Neuronal stem cell (in vitro differentiated cells): Measurements from ENCODE around the gene FILIP1L.

Experiments
- DNase-seq: peaks from one replicate; pipeline ENCODE4 v3.0.0-alpha.2; 2013; ENCODE audit warnings: low spot score
- H2AFZ ChIP-seq: one replicate; pipeline ENCODE4 v1.6.1; 2013; ENCODE audit warnings: mild to moderate bottlenecking, low read length, inconsistent platforms
- H2AK5ac ChIP-seq: 2 replicates; pipeline ENCODE4 v1.6.1; 2013; ENCODE audit warnings: low read depth, mild to moderate bottlenecking, inconsistent platforms, low read length, moderate library complexity, mixed read lengths
- H2BK120ac ChIP-seq: 2 replicates; pipeline ENCODE4 v1.6.1; 2013; ENCODE audit warnings: low read depth, mild to moderate bottlenecking, inconsistent platforms, low read length, moderate library complexity, mixed read lengths
- H2BK12ac ChIP-seq: one replicate; pipeline ENCODE4 v1.6.1; 2013; ENCODE audit warnings: low read length, inconsistent platforms
- H2BK15ac ChIP-seq: 2 replicates; pipeline ENCODE4 v1.6.1; 2013; ENCODE audit warnings: mild to moderate bottlenecking, low read length, inconsistent platforms, mixed read lengths
- H2BK5ac ChIP-seq: one replicate; pipeline ENCODE4 v1.6.1; 2013; ENCODE audit warnings: inconsistent platforms, mild to moderate bottlenecking, low read length, moderate library complexity
- H3K14ac ChIP-seq: one replicate; pipeline ENCODE4 v1.6.1; 2013; ENCODE audit warnings: low read length, inconsistent platforms
- H3K18ac ChIP-seq: 2 replicates; pipeline ENCODE4 v1.6.1; 2013; ENCODE audit warnings: low read length, inconsistent platforms
- H3K23ac ChIP-seq: 2 replicates; pipeline ENCODE4 v1.6.1; 2013; ENCODE audit warnings: low read depth, mild to moderate bottlenecking, mixed read lengths, low read length, inconsistent platforms; ENCODE audit not compliant: poor library complexity
- H3K27ac ChIP-seq: replicated peaks from 3 replicates; pipeline ENCODE4 v1.5.1; 2013; ENCODE audit warnings: low read length, inconsistent platforms
- H3K27me3 ChIP-seq, 3 experiments: 2 replicates each; pipeline ENCODE4 v1.6.1; 2013; ENCODE audit warnings: low read length in 3 of 3, mild to moderate bottlenecking in 2 of 3, inconsistent platforms in 1 of 3, low read depth in 1 of 3, mixed read lengths in 1 of 3, moderate library complexity in 1 of 3; ENCODE audit not compliant: control insufficient read depth in 3 of 3, insufficient read depth in 3 of 3
- H3K36me3 ChIP-seq, 2 donors: replicated peaks in 1 of 2; 2 replicates each; pipeline ENCODE4 v1.6.1; 2013; ENCODE audit warnings: low read length in 2 of 2; ENCODE audit not compliant: control insufficient read depth in 2 of 2, insufficient read depth in 2 of 2
- H3K4ac ChIP-seq: 2 replicates; pipeline ENCODE4 v1.6.1; 2013; ENCODE audit warnings: inconsistent platforms, mild to moderate bottlenecking, low read length, moderate library complexity
- H3K4me1 ChIP-seq, 2 donors: 1 replicate in 1 of 2; 2 replicates in 1 of 2; pipeline ENCODE4 v1.6.1; 2013; ENCODE audit warnings: low read length in 2 of 2, low read depth in 1 of 2; ENCODE audit not compliant: control insufficient read depth in 2 of 2, insufficient read depth in 1 of 2
- H3K4me2 ChIP-seq: one replicate; pipeline ENCODE4 v1.6.1; 2013; ENCODE audit warnings: mild to moderate bottlenecking, low read length, inconsistent platforms; ENCODE audit not compliant: insufficient read depth, poor library complexity, severe bottlenecking
- H3K4me3 ChIP-seq, 2 donors: 2 replicates each; pipeline ENCODE4 v1.5.1; 2013; ENCODE audit warnings: low read length in 2 of 2, mild to moderate bottlenecking in 2 of 2, inconsistent platforms in 1 of 2, moderate library complexity in 1 of 2
- H3K79me1 ChIP-seq: one replicate; pipeline ENCODE4 v1.6.1; 2013; ENCODE audit warnings: low read depth, mild to moderate bottlenecking, inconsistent platforms, low read length, moderate library complexity
- H3K9ac ChIP-seq: one replicate; pipeline ENCODE4 v1.6.1; 2013; ENCODE audit warnings: mild to moderate bottlenecking, low read depth, low read length, inconsistent platforms; ENCODE audit not compliant: poor library complexity
- H3K9me3 ChIP-seq, 2 donors: replicated peaks in 1 of 2; 2 replicates each; pipeline versions ENCODE3 to v1.6.1; 2013; ENCODE audit warnings: low read length in 2 of 2, mild to moderate bottlenecking in 2 of 2, inconsistent platforms in 1 of 2, low read depth in 1 of 2, mixed read lengths in 1 of 2, moderate library complexity in 1 of 2; ENCODE audit not compliant: control insufficient read depth in 2 of 2, insufficient read depth in 1 of 2
- H4K8ac ChIP-seq: one replicate; pipeline ENCODE4 v1.6.1; 2013; ENCODE audit warnings: low read depth, mild to moderate bottlenecking, inconsistent platforms, low read length, moderate library complexity
- H4K91ac ChIP-seq: one replicate; pipeline ENCODE4 v1.6.1; 2013; ENCODE audit warnings: low read length, low read depth, mild to moderate bottlenecking, inconsistent platforms; ENCODE audit not compliant: poor library complexity
- WGBS, 2 donors: extraction: QIAGEN DNeasy Blood & Tissue Kit; methylation state at CpG; one replicate each; pipeline ENCODE4 v1.1.7; 2013; ENCODE audit warnings: missing lambda C conversion rate in 2 of 2, mixed read lengths in 1 of 2; ENCODE audit not compliant: insufficient read length in 2 of 2, insufficient replicate concordance in 1 of 2; ENCODE audit errors: extremely low coverage in 2 of 2; 5-methylcytosine and 5-hydroxymethylcytosine counted together

FILIP1L gene

GRCh38 chr3:99980606-99981005 is 133.7 kb downstream of the FILIP1L start:
- H2AK5ac ChIP-seq: no peak overlapping the region
- no peak overlapping the region for H4K91ac ChIP-seq
- no peak overlapping the region for H4K8ac ChIP-seq
- H3K79me1 ChIP-seq: peaks cover 1% of the 10 kb centered on the region
- H3K27me3 ChIP-seq: no peaks in the 10 kb centered on the region
- no peak for DNase-seq
- H3K4ac ChIP-seq: no peak overlapping the region
- no peak overlapping the region for H3K4me2 ChIP-seq
- no peak overlapping the region for H3K18ac ChIP-seq
- H2BK5ac ChIP-seq: no peak overlapping the region
- H2BK15ac ChIP-seq: no peak overlapping the region
- no peak overlapping the region for H2AFZ ChIP-seq
- no peak overlapping the region for H3K14ac ChIP-seq
- no peak overlapping the region for H2BK120ac ChIP-seq
- peaks cover 0 to 8% of the 10 kb centered on the region in 2 donors for H3K9me3 ChIP-seq
- H2BK12ac ChIP-seq: no peak overlapping the region
- no peak overlapping the region for H3K23ac ChIP-seq
- no CpG with 5 or more reads among the region's 3 CpGs for WGBS, 2 donors
- H3K4me3 ChIP-seq: no peak overlapping the region
- H3K27ac ChIP-seq: no peak overlapping the region
- H3K36me3 ChIP-seq: no peaks in the 10 kb centered on the region
- H3K9ac ChIP-seq: no peak overlapping the region
- peaks cover 0 to 2% of the 10 kb centered on the region in 2 donors for H3K4me1 ChIP-seq

- no peak overlapping the region for H4K91ac ChIP-seq
- no peak overlapping the region for H3K23ac ChIP-seq
- H2BK120ac ChIP-seq: no peak overlapping the region
- H2BK12ac ChIP-seq: no peak overlapping the region
- H3K27ac ChIP-seq: no peak overlapping the region
- H3K27me3 ChIP-seq: no peaks in the 10 kb centered on the region
- H3K4me2 ChIP-seq: no peak overlapping the region
- H3K4me1 ChIP-seq: peaks cover 0 to 2% of the 10 kb centered on the region in 2 donors
- H2BK5ac ChIP-seq: no peak overlapping the region
- no peak overlapping the region for H3K4ac ChIP-seq
- H3K18ac ChIP-seq: no peak overlapping the region
- H3K4me3 ChIP-seq: no peak overlapping the region
- H3K9me3 ChIP-seq: peaks cover 0 to 8% of the 10 kb centered on the region in 2 donors
- WGBS, 2 donors: no CpG with 5 or more reads among the region's 1 CpG
- no peak overlapping the region for H3K14ac ChIP-seq
- no peak overlapping the region for H4K8ac ChIP-seq
- H3K79me1 ChIP-seq: peaks cover 1% of the 10 kb centered on the region
- H2AK5ac ChIP-seq: no peak overlapping the region
- no peak overlapping the region for H2AFZ ChIP-seq
- H3K9ac ChIP-seq: no peak overlapping the region
- no peak for DNase-seq
- H2BK15ac ChIP-seq: no peak overlapping the region
- H3K36me3 ChIP-seq: no peaks in the 10 kb centered on the region
Measured at GRCh38 chr3:99978221-99978620, 136.1 kb downstream of the FILIP1L start.

- Histone ChIP-seq H3K9me3 (peaks cover 0 to 8% of the 10 kb centered on the region in 2 donors), H2AFZ (no peak overlapping the region), H3K27ac (no peak overlapping the region)
Measured at GRCh38 chr3:99976584-99976983, 137.7 kb downstream of the FILIP1L start.

GRCh38 chr3:99974989-99975388 is 139.3 kb downstream of the FILIP1L start:
- Histone ChIP-seq H2BK15ac (no peak overlapping the region), H3K4ac (no peak overlapping the region), H4K8ac (no peak overlapping the region), H2BK12ac (no peak overlapping the region), H4K91ac (no peak overlapping the region), H2BK120ac (no peak overlapping the region), H2AFZ (no peak overlapping the region), H3K14ac (no peak overlapping the region), H3K9ac (no peak overlapping the region), H3K4me3 (no peak overlapping the region), H3K27me3 (no peaks in the 10 kb centered on the region), H3K4me2 (no peak overlapping the region), H3K27ac (no peak overlapping the region), H3K23ac (no peak overlapping the region), H3K79me1 (no peaks in the 10 kb centered on the region), H2AK5ac (no peak overlapping the region), H3K4me1 (peaks cover 0 to 5% of the 10 kb centered on the region in 2 donors), H3K36me3 (no peaks in the 10 kb centered on the region), H3K18ac (no peak overlapping the region), H3K9me3 (peaks cover 0 to 8% of the 10 kb centered on the region in 2 donors), H2BK5ac (no peak overlapping the region)
- whole genome bisulfite sequencing, 2 donors: no CpG with 5 or more reads among the region's 2 CpGs
- no peak for DNase-seq

More at GRCh38 chr3:99976584-99976983, 137.7 kb downstream of the FILIP1L start:
- Histone ChIP-seq H3K4ac (no peak overlapping the region), H4K91ac (no peak overlapping the region), H3K36me3 (no peaks in the 10 kb centered on the region), H3K4me1 (peaks cover 0 to 2% of the 10 kb centered on the region in 2 donors), H2BK15ac (no peak overlapping the region), H2BK5ac (no peak overlapping the region), H3K79me1 (peaks cover under 1% of the 10 kb centered on the region), H3K27me3 (no peaks in the 10 kb centered on the region), H2BK12ac (no peak overlapping the region), H3K4me2 (no peak overlapping the region), H4K8ac (no peak overlapping the region), H3K23ac (no peak overlapping the region), H2AK5ac (no peak overlapping the region), H3K18ac (no peak overlapping the region), H2BK120ac (no peak overlapping the region), H3K9ac (no peak overlapping the region), H3K14ac (no peak overlapping the region), H3K4me3 (no peak overlapping the region)
- no peak for DNase-seq
